Trophoblast cell (in vitro differentiated cells and primary cell): ENCODE data around the gene TMEM223.

Source experiments
- DNase-seq, 2 donors: peaks; one replicate each; pipeline ENCODE4 v3.0.0-alpha.2; 2016
- H2AFZ ChIP-seq: 2 replicates; pipeline ENCODE4 v1.6.1; 2013; ENCODE audit warnings: low read length, moderate library complexity, mild to moderate bottlenecking; ENCODE audit not compliant: insufficient read depth, poor library complexity
- H2AK5ac ChIP-seq: 2 replicates; pipeline ENCODE4 v1.6.1; 2013; ENCODE audit warnings: mild to moderate bottlenecking, low read length
- H2BK120ac ChIP-seq: 2 replicates; pipeline ENCODE4 v1.6.1; 2013; ENCODE audit warnings: low read length, mild to moderate bottlenecking, moderate library complexity; ENCODE audit not compliant: insufficient read depth, poor library complexity
- H2BK12ac ChIP-seq: 2 replicates; pipeline ENCODE4 v1.6.1; 2013; ENCODE audit warnings: mild to moderate bottlenecking, low read length, moderate library complexity
- H2BK5ac ChIP-seq: 2 replicates; pipeline ENCODE4 v1.6.1; 2013; ENCODE audit warnings: low read length, low read depth, moderate library complexity, mild to moderate bottlenecking; ENCODE audit not compliant: poor library complexity
- H3K14ac ChIP-seq: 2 replicates; pipeline ENCODE4 v1.6.1; 2013; ENCODE audit warnings: mild to moderate bottlenecking, low read length
- H3K18ac ChIP-seq: 2 replicates; pipeline ENCODE4 v1.6.1; 2013; ENCODE audit warnings: mild to moderate bottlenecking, low read length
- H3K23ac ChIP-seq: 2 replicates; pipeline ENCODE4 v1.6.1; 2013; ENCODE audit warnings: low read length
- H3K27ac ChIP-seq: 2 replicates; pipeline ENCODE4 v1.5.1; 2013; ENCODE audit warnings: low read depth, mild to moderate bottlenecking, inconsistent platforms, low read length, moderate library complexity
- H3K27me3 ChIP-seq: 2 replicates; pipeline ENCODE4 v1.6.1; 2013; ENCODE audit warnings: inconsistent platforms, mild to moderate bottlenecking, low read length, moderate library complexity; ENCODE audit not compliant: insufficient read depth
- H3K36me3 ChIP-seq, 2 experiments: 1 replicate in 1 of 2; 2 replicates in 1 of 2; pipeline ENCODE4 v1.6.1; 2013; ENCODE audit warnings: low read length in 2 of 2, mild to moderate bottlenecking in 2 of 2, moderate library complexity in 1 of 2; ENCODE audit not compliant: insufficient read depth in 2 of 2, control insufficient read depth in 1 of 2
- H3K4ac ChIP-seq: 2 replicates; pipeline ENCODE4 v1.6.1; 2013; ENCODE audit warnings: low read depth, mild to moderate bottlenecking, low read length, moderate library complexity
- H3K4me1 ChIP-seq, 2 experiments: 1 replicate in 1 of 2; 2 replicates in 1 of 2; pipeline ENCODE4 v1.6.1; 2013; ENCODE audit warnings: low read length in 2 of 2, mild to moderate bottlenecking in 2 of 2, moderate library complexity in 1 of 2; ENCODE audit not compliant: insufficient read depth in 2 of 2, control insufficient read depth in 1 of 2
- H3K4me2 ChIP-seq: 2 replicates; pipeline ENCODE4 v1.6.1; 2013; ENCODE audit warnings: inconsistent platforms, mild to moderate bottlenecking, low read length, moderate library complexity
- H3K4me3 ChIP-seq: 2 replicates; pipeline ENCODE4 v1.5.1; 2013; ENCODE audit warnings: mild to moderate bottlenecking, low read depth, low read length, inconsistent platforms
- H3K79me1 ChIP-seq: one replicate; pipeline ENCODE4 v1.6.1; 2013; ENCODE audit warnings: low read length
- H3K79me2 ChIP-seq: 2 replicates; pipeline ENCODE4 v1.6.1; 2013; ENCODE audit warnings: low read length, mild to moderate bottlenecking; ENCODE audit not compliant: control insufficient read depth, insufficient read depth, poor library complexity
- H3K9ac ChIP-seq: 2 replicates; pipeline ENCODE4 v1.6.1; 2013; ENCODE audit warnings: mild to moderate bottlenecking, low read length
- H3K9me3 ChIP-seq: 2 replicates; pipeline ENCODE4 v1.6.1; 2013; ENCODE audit warnings: low read depth, mild to moderate bottlenecking, control low read depth, inconsistent platforms, low read length; ENCODE audit not compliant: insufficient read depth
- H4K12ac ChIP-seq: 2 replicates; pipeline ENCODE4 v1.6.1; 2013; ENCODE audit warnings: low read depth, mild to moderate bottlenecking, low read length, moderate library complexity
- H4K8ac ChIP-seq: 2 replicates; pipeline ENCODE4 v1.6.1; 2013; ENCODE audit warnings: low read depth, mild to moderate bottlenecking, low read length, moderate library complexity
- H4K91ac ChIP-seq: one replicate; pipeline ENCODE4 v1.6.1; 2013; ENCODE audit warnings: low read depth, mild to moderate bottlenecking, low read length, moderate library complexity
- WGBS: extraction: QIAGEN DNeasy Blood & Tissue Kit; methylation state at CpG from one replicate; pipeline ENCODE4 v1.1.7; 2013; ENCODE audit warnings: missing lambda C conversion rate; ENCODE audit not compliant: insufficient read length, insufficient coverage; ENCODE audit errors: extremely low coverage; 5-methylcytosine and 5-hydroxymethylcytosine counted together

Gene TMEM223

GRCh38 chr11:62796281-62796680 lies 4.5 kb upstream of the TMEM223 start:
- no peak overlapping the region for H3K14ac ChIP-seq
- peaks cover 5% of the 10 kb centered on the region for H3K79me2 ChIP-seq
- H3K27ac ChIP-seq = no peak overlapping the region
- H2BK12ac ChIP-seq = no peak overlapping the region
- H3K23ac ChIP-seq = no peak overlapping the region
- no peak overlapping the region for H4K8ac ChIP-seq
- H4K12ac ChIP-seq = no peak overlapping the region
- H3K9ac ChIP-seq = no peak overlapping the region
- WGBS = no CpG with 5 or more reads among the region's 7 CpGs
- H3K36me3 ChIP-seq = peaks cover 71 to 78% of the 10 kb centered on the region in 2 experiments
- no peak overlapping the region for H3K4me3 ChIP-seq
- no peak overlapping the region for H2AFZ ChIP-seq
- H3K4me2 ChIP-seq = no peak overlapping the region
- H4K91ac ChIP-seq = no peak overlapping the region
- H3K4me1 ChIP-seq = peaks cover 5 to 9% of the 10 kb centered on the region in 2 experiments
- H3K27me3 ChIP-seq = no peaks in the 10 kb centered on the region
- H3K18ac ChIP-seq = no peak overlapping the region
- H2BK5ac ChIP-seq = no peak overlapping the region
- no peak overlapping the region for H2BK120ac ChIP-seq
- no peak overlapping the region for H2AK5ac ChIP-seq
- H3K4ac ChIP-seq = no peak overlapping the region
- H3K9me3 ChIP-seq = peaks cover 1% of the 10 kb centered on the region
- peak; percentile 65 to 81 for DNase-seq
- H3K79me1 ChIP-seq = peaks cover 5% of the 10 kb centered on the region

- peak; percentile 54 to 75 for DNase-seq
- Histone ChIP-seq H4K91ac (no peak overlapping the region), H2BK120ac (no peak overlapping the region), H3K79me1 (peaks cover 5% of the 10 kb centered on the region), H2AFZ (no peak overlapping the region), H3K4me1 (peaks cover 9% of the 10 kb centered on the region in 2 experiments), H3K36me3 (peaks cover 65 to 73% of the 10 kb centered on the region in 2 experiments), H3K27me3 (no peaks in the 10 kb centered on the region), H3K14ac (no peak overlapping the region), H2BK5ac (no peak overlapping the region), H2BK12ac (no peak overlapping the region), H3K18ac (no peak overlapping the region), H2AK5ac (no peak overlapping the region), H3K27ac (no peak overlapping the region), H3K4ac (no peak overlapping the region), H3K9me3 (peaks cover 1% of the 10 kb centered on the region), H4K12ac (no peak overlapping the region), H3K23ac (no peak overlapping the region), H4K8ac (no peak overlapping the region), H3K4me2 (no peak overlapping the region), H3K9ac (no peak overlapping the region), H3K79me2 (peaks cover 10% of the 10 kb centered on the region), H3K4me3 (no peak overlapping the region)
- no CpG with 5 or more reads among the region's 8 CpGs for WGBS
Measured at GRCh38 chr11:62794201-62794775, 2.5 kb upstream of the TMEM223 start.

GRCh38 chr11:62792202-62792575 lies 383 bp upstream of the TMEM223 start:
- DNase-seq = peak in 1 of 2 donors; percentile 33
- Histone ChIP-seq H2BK120ac (no peak overlapping the region), H3K79me2 (peaks cover 17% of the 10 kb centered on the region), H3K27me3 (no peaks in the 10 kb centered on the region), H4K12ac (peak overlapping the region; percentile 49), H3K4ac (no peak overlapping the region), H3K18ac (peak overlapping the region; percentile 61), H3K36me3 (peaks cover 52 to 58% of the 10 kb centered on the region in 2 experiments), H3K9me3 (peaks cover 3% of the 10 kb centered on the region), H2AFZ (peak overlapping the region; percentile 30), H4K8ac (peak overlapping the region; percentile 54), H3K14ac (no peak overlapping the region), H3K9ac (no peak overlapping the region), H4K91ac (peak overlapping the region; percentile 2), H3K4me2 (peak overlapping the region; percentile 70), H2BK5ac (peak overlapping the region; percentile 47), H3K4me3 (no peak overlapping the region), H3K27ac (peak overlapping the region; percentile 63), H3K23ac (no peak overlapping the region), H2BK12ac (peak overlapping the region; percentile 68), H3K4me1 (peaks cover 9% of the 10 kb centered on the region in 2 experiments), H2AK5ac (no peak overlapping the region), H3K79me1 (peaks cover 10% of the 10 kb centered on the region)
- WGBS = no CpG with 5 or more reads among the region's 11 CpGs

- no peak overlapping the region for H2BK12ac ChIP-seq
- peaks cover 7 to 9% of the 10 kb centered on the region in 2 experiments for H3K4me1 ChIP-seq
- peaks cover 21% of the 10 kb centered on the region for H3K79me2 ChIP-seq
- H2BK5ac ChIP-seq = no peak overlapping the region
- no peak overlapping the region for H4K91ac ChIP-seq
- H2AFZ ChIP-seq = no peak overlapping the region
- no peak overlapping the region for H2BK120ac ChIP-seq
- H3K9ac ChIP-seq = no peak overlapping the region
- no peak overlapping the region for H4K8ac ChIP-seq
- H3K36me3 ChIP-seq = peaks cover 34% of the 10 kb centered on the region in 2 experiments
- peaks cover 16% of the 10 kb centered on the region for H3K79me1 ChIP-seq
- DNase-seq = no peak
- no peak overlapping the region for H3K23ac ChIP-seq
- no peak overlapping the region for H3K18ac ChIP-seq
- H3K4me3 ChIP-seq = no peak overlapping the region
- no peaks in the 10 kb centered on the region for H3K27me3 ChIP-seq
- H3K4me2 ChIP-seq = no peak overlapping the region
- H4K12ac ChIP-seq = no peak overlapping the region
- H3K27ac ChIP-seq = no peak overlapping the region
- H3K14ac ChIP-seq = no peak overlapping the region
- no CpG with 5 or more reads among the region's 3 CpGs for WGBS
- H3K9me3 ChIP-seq = peaks cover 2% of the 10 kb centered on the region
- H3K4ac ChIP-seq = peak overlapping the region; percentile 30
- no peak overlapping the region for H2AK5ac ChIP-seq
Measured at GRCh38 chr11:62789576-62789975, 2.2 kb downstream of the TMEM223 start.
